Loucy (cell line): ENCODE data around the gene APLP2.

Experiments
- H2AFZ ChIP-seq: fragments of 200-600 bp; sonication (generic); 2 replicates; pipeline ENCODE4 v1.6.0; 2016; ENCODE audit warnings: antibody characterized with exemption, mild to moderate bottlenecking, low read length, moderate library complexity
- H3F3A ChIP-seq: fragments of 200-600 bp; 2 replicates; pipeline ENCODE4 v1.6.0; 2016; ENCODE audit warnings: antibody characterized with exemption, low read depth, mild to moderate bottlenecking
- H3K27me3 ChIP-seq: fragments of 200-600 bp; sonication (generic); 2 replicates; pipeline ENCODE4 v1.6.1; 2014; ENCODE audit warnings: low read length, mild to moderate bottlenecking; ENCODE audit not compliant: insufficient read depth, poor library complexity, severe bottlenecking
- H3K36me3 ChIP-seq: fragments of 200-600 bp; sonication (generic); 2 replicates; pipeline ENCODE4 v1.6.1; 2016; ENCODE audit warnings: low read length; ENCODE audit not compliant: insufficient read depth
- H3K4me1 ChIP-seq: fragments of 200-600 bp; sonication (generic); 2 replicates; pipeline ENCODE4 v1.5.1; 2014; ENCODE audit warnings: low read length, mild to moderate bottlenecking; ENCODE audit not compliant: insufficient read depth, poor library complexity, severe bottlenecking
- H3K4me2 ChIP-seq: fragments of 200-600 bp; sonication (generic); 2 replicates; pipeline ENCODE4 v1.6.0; 2014; ENCODE audit warnings: antibody characterized with exemption, low read length, low read depth, mild to moderate bottlenecking; ENCODE audit not compliant: poor library complexity, severe bottlenecking
- H3K4me3 ChIP-seq: fragments of 200-600 bp; sonication (generic); 2 replicates; pipeline ENCODE4 v1.5.1; 2014; ENCODE audit warnings: low read length, mild to moderate bottlenecking, mixed read lengths; ENCODE audit not compliant: poor library complexity, severe bottlenecking
- H3K79me2 ChIP-seq: fragments of 200-600 bp; sonication (generic); 2 replicates; pipeline ENCODE4 v1.6.1; 2014; ENCODE audit warnings: low read length; ENCODE audit not compliant: insufficient read depth
- H3K9ac ChIP-seq: fragments of 200-600 bp; sonication (generic); 2 replicates; pipeline ENCODE4 v1.6.0; 2014; ENCODE audit warnings: mild to moderate bottlenecking, low read depth, low read length, moderate library complexity; ENCODE audit not compliant: poor library complexity, severe bottlenecking
- H3K9me2 ChIP-seq: fragments of 200-600 bp; sonication (generic); replicated peaks from 2 replicates; pipeline ENCODE4 v1.6.1; 2016; ENCODE audit warnings: low read depth, low read length, mixed read lengths
- H3K9me3 ChIP-seq: fragments of 200-600 bp; sonication (generic); 2 replicates; pipeline ENCODE4 v1.6.1; 2014; ENCODE audit warnings: mild to moderate bottlenecking, antibody characterized with exemption, low read length, low read depth; ENCODE audit not compliant: insufficient read depth
- H4K20me1 ChIP-seq: fragments of 200-600 bp; sonication (generic); 2 replicates; pipeline ENCODE4 v1.6.0; 2014; ENCODE audit warnings: antibody characterized with exemption, low read length, mild to moderate bottlenecking; ENCODE audit not compliant: insufficient read depth, poor library complexity, severe bottlenecking
- EZH2phosphoT487 ChIP-seq: fragments of 200-600 bp; IDR thresholded peaks from 2 replicates; pipeline ENCODE4 v1.6.1; 2018; ENCODE audit warnings: antibody characterized with exemption, mild to moderate bottlenecking, moderate library complexity, borderline replicate concordance
- TF ChIP-seq, protein P1 (sequence below): fragments of 200-600 bp; sonication (generic); conservative IDR thresholded peaks from 2 replicates; pipeline ENCODE4 v1.5.1; 2014; ENCODE audit warnings: mild to moderate bottlenecking, antibody characterized with exemption, low read length

APLP2 gene

GRCh38 chr11:130121445-130121978 is 51.8 kb downstream of the APLP2 start:
- Histone ChIP-seq H3K9ac (no peak overlapping the region), H3K9me3 (no peaks in the 10 kb centered on the region), H3K27me3 (no peaks in the 10 kb centered on the region), H3K4me2 (no peak overlapping the region), H4K20me1 (no peaks in the 10 kb centered on the region), H3K4me3 (no peak overlapping the region), H2AFZ (no peak overlapping the region), H3K9me2 (no peaks in the 10 kb centered on the region), H3K4me1 (peaks cover 46% of the 10 kb centered on the region), H3K36me3 (peaks cover 49% of the 10 kb centered on the region), H3K79me2 (peaks cover 35% of the 10 kb centered on the region), H3F3A (no peaks in the 10 kb centered on the region)
- no peak for TF ChIP-seq EZH2phosphoT487

GRCh38 chr11:130122141-130122575 is 52.5 kb downstream of the APLP2 start:
- no peaks in the 10 kb centered on the region for H3K9me2 ChIP-seq
- no peaks in the 10 kb centered on the region for H3F3A ChIP-seq
- H2AFZ ChIP-seq, result no peak overlapping the region
- no peaks in the 10 kb centered on the region for H4K20me1 ChIP-seq
- no peak for TF ChIP-seq EZH2phosphoT487
- TF ChIP-seq, protein P1, sequence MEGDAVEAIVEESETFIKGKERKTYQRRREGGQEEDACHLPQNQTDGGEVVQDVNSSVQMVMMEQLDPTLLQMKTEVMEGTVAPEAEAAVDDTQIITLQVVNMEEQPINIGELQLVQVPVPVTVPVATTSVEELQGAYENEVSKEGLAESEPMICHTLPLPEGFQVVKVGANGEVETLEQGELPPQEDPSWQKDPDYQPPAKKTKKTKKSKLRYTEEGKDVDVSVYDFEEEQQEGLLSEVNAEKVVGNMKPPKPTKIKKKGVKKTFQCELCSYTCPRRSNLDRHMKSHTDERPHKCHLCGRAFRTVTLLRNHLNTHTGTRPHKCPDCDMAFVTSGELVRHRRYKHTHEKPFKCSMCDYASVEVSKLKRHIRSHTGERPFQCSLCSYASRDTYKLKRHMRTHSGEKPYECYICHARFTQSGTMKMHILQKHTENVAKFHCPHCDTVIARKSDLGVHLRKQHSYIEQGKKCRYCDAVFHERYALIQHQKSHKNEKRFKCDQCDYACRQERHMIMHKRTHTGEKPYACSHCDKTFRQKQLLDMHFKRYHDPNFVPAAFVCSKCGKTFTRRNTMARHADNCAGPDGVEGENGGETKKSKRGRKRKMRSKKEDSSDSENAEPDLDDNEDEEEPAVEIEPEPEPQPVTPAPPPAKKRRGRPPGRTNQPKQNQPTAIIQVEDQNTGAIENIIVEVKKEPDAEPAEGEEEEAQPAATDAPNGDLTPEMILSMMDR, result no peak
- peaks cover 46% of the 10 kb centered on the region for H3K4me1 ChIP-seq
- H3K4me3 ChIP-seq, result no peak overlapping the region
- no peaks in the 10 kb centered on the region for H3K9me3 ChIP-seq
- peaks cover 55% of the 10 kb centered on the region for H3K36me3 ChIP-seq
- no peak overlapping the region for H3K9ac ChIP-seq
- H3K4me2 ChIP-seq, result no peak overlapping the region
- peaks cover 28% of the 10 kb centered on the region for H3K79me2 ChIP-seq
- no peaks in the 10 kb centered on the region for H3K27me3 ChIP-seq

DNA sequence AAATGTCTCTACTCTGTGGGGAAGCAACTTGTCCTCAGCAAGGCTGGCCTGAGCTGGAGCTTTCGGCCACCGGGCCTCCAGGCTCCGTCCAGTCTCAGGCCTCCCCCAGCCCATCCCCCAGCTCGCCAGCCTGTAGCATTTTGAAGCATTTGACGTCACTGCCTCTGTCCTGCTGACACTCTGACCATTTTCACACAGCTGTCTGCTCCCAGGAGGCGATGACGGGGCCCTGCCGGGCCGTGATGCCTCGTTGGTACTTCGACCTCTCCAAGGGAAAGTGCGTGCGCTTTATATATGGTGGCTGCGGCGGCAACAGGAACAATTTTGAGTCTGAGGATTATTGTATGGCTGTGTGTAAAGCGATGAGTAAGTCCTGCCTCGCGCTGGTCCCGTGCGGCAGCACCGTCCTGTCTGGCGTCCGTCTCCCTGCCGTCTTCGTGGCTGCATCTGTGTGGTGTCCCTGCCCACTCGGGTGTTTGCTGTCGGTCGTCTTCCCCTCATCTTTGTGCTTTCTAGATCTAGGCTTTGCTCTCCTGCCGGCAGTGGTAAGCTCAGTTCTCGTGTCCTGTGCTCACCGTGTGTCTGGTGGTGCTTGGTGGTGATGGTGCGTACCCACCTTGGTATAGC is 53.8 kb downstream of the APLP2 start:
- Histone ChIP-seq H3K9me2 (no peaks in the 10 kb centered on the region), H3K36me3 (peaks cover 69% of the 10 kb centered on the region), H2AFZ (no peak overlapping the region), H3F3A (no peaks in the 10 kb centered on the region), H3K4me1 (peaks cover 33% of the 10 kb centered on the region), H3K79me2 (peaks cover 16% of the 10 kb centered on the region), H3K27me3 (no peaks in the 10 kb centered on the region), H4K20me1 (no peaks in the 10 kb centered on the region), H3K4me2 (no peak overlapping the region), H3K9ac (no peak overlapping the region), H3K4me3 (no peak overlapping the region), H3K9me3 (no peaks in the 10 kb centered on the region)
- no peak for TF ChIP-seq EZH2phosphoT487
- TF ChIP-seq, protein P1, result no peak

- TF ChIP-seq EZH2phosphoT487, result no peak
- TF ChIP-seq, protein P1, result no peak
- no peaks in the 10 kb centered on the region for H3K9me3 ChIP-seq
- H3K36me3 ChIP-seq, result peaks cover 75% of the 10 kb centered on the region
- H3K9me2 ChIP-seq, result no peaks in the 10 kb centered on the region
- no peak overlapping the region for H3K9ac ChIP-seq
- no peaks in the 10 kb centered on the region for H4K20me1 ChIP-seq
- H3K27me3 ChIP-seq, result no peaks in the 10 kb centered on the region
- H3K79me2 ChIP-seq, result peaks cover 16% of the 10 kb centered on the region
- no peaks in the 10 kb centered on the region for H3F3A ChIP-seq
- no peak overlapping the region for H3K4me2 ChIP-seq
- no peak overlapping the region for H3K4me3 ChIP-seq
- peaks cover 29% of the 10 kb centered on the region for H3K4me1 ChIP-seq
- no peak overlapping the region for H2AFZ ChIP-seq
These were observed 54.4 kb downstream of the APLP2 start for GRCh38 chr11:130124096-130124495.
